ENCODE data around the gene UCP3. TPM values are rescaled to one million over a fixed set of nuclear protein-coding genes. Genes with fewer than 3 reads are reported as not detected.

The UCP3 gene
- total RNA-seq, 1 experiment from 2014 or later = 1.3 TPM

GRCh38 chr11:73972187-73972586 is 36.7 kb downstream of the UCP3 start:
- no peak overlapping the region for H3K27ac ChIP-seq (ENCODE audit: low read depth, low read length)
- H2AFZ ChIP-seq (ENCODE audit: low read depth, low read length, poor library complexity, severe bottlenecking) = no peak overlapping the region
- H3K4me3 ChIP-seq (replicated peaks in 1 of 2; ENCODE audit: low read depth in 1 of 2, low read length in 2 of 2) = no peak overlapping the region
- TF ChIP-seq POLR2AphosphoS5 (IDR thresholded peaks at IDR 0.05; ENCODE audit: low read depth, low read length) (no peak), CEBPB (IDR thresholded peaks at IDR 0.05; ENCODE audit: low read depth) (no peak), ZFX (IDR thresholded peaks at IDR 0.05) (no peak), ELF1 (IDR thresholded peaks at IDR 0.05; ENCODE audit: borderline replicate concordance, low read depth) (no peak), MAX (IDR thresholded peaks at IDR 0.05) (no peak), SIN3A (IDR thresholded peaks at IDR 0.05; ENCODE audit: low read depth) (no peak), EZH2phosphoT487 (IDR thresholded peaks at IDR 0.05; ENCODE audit: borderline replicate concordance) (no peak), CBX3 (IDR thresholded peaks at IDR 0.05; ENCODE audit: low read depth) (no peak), CTCF (IDR thresholded peaks at IDR 0.05 in 2 of 3, conservative IDR thresholded peaks at IDR 0.05 in 1 of 3; ENCODE audit: borderline replicate concordance in 1 of 3, insufficient read depth in 1 of 3, low read depth in 2 of 3, low read length in 2 of 3) (no peak), EGR1 (IDR thresholded peaks at IDR 0.05; ENCODE audit: low read depth) (no peak), EZH2 (IDR thresholded peaks at IDR 0.05) (no peak), ATF3 (IDR thresholded peaks at IDR 0.05) (no peak), JUND (IDR thresholded peaks at IDR 0.05) (no peak), SRF (IDR thresholded peaks at IDR 0.05; ENCODE audit: low read depth) (no peak), YY1 (IDR thresholded peaks at IDR 0.05; ENCODE audit: extremely low read depth, insufficient replicate concordance, low read depth, low read length) (no peak), REST (IDR thresholded peaks at IDR 0.05; ENCODE audit: low read depth) (no peak), ZBTB33 (IDR thresholded peaks at IDR 0.05; ENCODE audit: extremely low read depth, insufficient replicate concordance, low read length) (no peak), POLR2A (IDR thresholded peaks at IDR 0.05; ENCODE audit: borderline replicate concordance, extremely low read depth, insufficient read depth, insufficient read length) (no peak), FOSL1 (IDR thresholded peaks at IDR 0.05; ENCODE audit: low read depth) (no peak)
- RAD21 ChIA-PET (ENCODE audit: low non-redundant PET in 1 of 2, low total read pairs in 2 of 2, uncharacterized antibody in 2 of 2, unreplicated experiment in 2 of 2) = no interaction called here
- intact Hi-C loops (cut with micrococcal nuclease) = no loop called here
- H3K4me2 ChIP-seq (ENCODE audit: low read length) = no peak overlapping the region
- BruUV-seq (replicated peaks) = no TSS peak
- ATAC-seq (no peak), DNase-seq (ENCODE audit: low read depth, low spot score) (no peak)
- POLR2A ChIA-PET = interaction anchor here (1.0 kb wide), 1 partner anchor 10 kb away, joined by 3 read pairs; the partner anchor contains the start of gene UCP2
- CTCF ChIA-PET = interaction anchor here (1.5 kb wide), 1 partner anchor 9 kb away, joined by 3 read pairs; no protein-coding TSS in a partner anchor
- H3K79me2 ChIP-seq (ENCODE audit: insufficient read depth, low read length) = no peaks in the 10 kb centered on the region
- H4K20me1 ChIP-seq (ENCODE audit: insufficient read depth) = no peaks in the 10 kb centered on the region
- no peaks in the 10 kb centered on the region for H3K9me2 ChIP-seq (ENCODE audit: insufficient read depth)
- no peak overlapping the region for H3K9ac ChIP-seq (ENCODE audit: low read length)
- H3K9me3 ChIP-seq (ENCODE audit: control insufficient read depth in 1 of 2, insufficient read depth in 1 of 2, low read depth in 1 of 2, low read length in 2 of 2) = no peaks in the 10 kb centered on the region
- peaks cover 2 to 6% of the 10 kb centered on the region in 2 experiments; a peak in 2 of 4 replicates for H3K4me1 ChIP-seq (ENCODE audit: control insufficient read depth in 1 of 2, insufficient read depth in 2 of 2, low read length in 2 of 2)
- no peaks in the 10 kb centered on the region for H3K27me3 ChIP-seq (ENCODE audit: insufficient read depth, low read length)
- peaks cover 0 to 2% of the 10 kb centered on the region in 2 experiments; a peak in 1 of 4 replicates for H3K36me3 ChIP-seq (ENCODE audit: control insufficient read depth in 1 of 2, insufficient read depth in 2 of 2, low read length in 2 of 2)

Measured in HCT116 (cell line).